ENCODE data around the gene PRPF40B.
A peak's percentile ranks its signal among the peaks of the same experiment; 100 is the strongest.

PRPF40B gene

DNA sequence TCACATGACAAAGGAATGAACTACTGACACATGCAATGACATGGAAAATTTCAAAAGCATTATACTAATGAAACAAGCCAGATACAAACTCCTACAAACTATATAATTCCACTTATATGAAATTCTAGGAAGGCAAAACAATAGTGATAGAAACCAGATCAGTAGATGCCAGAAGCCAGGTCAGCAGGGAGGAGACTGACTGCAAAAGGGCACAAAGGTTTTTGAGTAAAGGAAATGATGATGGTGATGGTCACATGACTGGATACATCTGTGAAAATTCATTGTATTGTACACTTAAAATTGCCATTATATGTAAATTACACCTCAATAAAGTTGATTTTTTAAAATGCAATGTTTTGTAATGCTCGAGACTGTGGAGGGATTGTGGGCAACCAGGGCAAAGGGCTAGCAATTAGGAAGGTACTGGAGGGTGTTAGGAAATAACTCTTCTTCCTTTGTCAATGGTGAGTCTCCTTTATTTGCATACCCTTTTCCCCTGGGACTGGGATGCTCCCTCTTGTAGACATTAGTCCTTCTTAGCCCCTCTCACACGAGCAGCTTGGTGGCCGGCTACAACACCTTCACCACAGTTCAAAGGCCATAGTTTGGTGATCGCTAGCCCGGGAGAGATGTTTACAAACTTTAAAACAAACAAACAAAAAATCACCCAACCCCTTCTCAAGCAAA lies 6.7 kb upstream of the PRPF40B start:
- H3K4me1 ChIP-seq (ENCODE audit: insufficient read depth, poor library complexity, severe bottlenecking) = peaks cover 3% of the 10 kb centered on the region
- no peak for TF ChIP-seq CTCF (IDR thresholded peaks at IDR 0.05; ENCODE audit: poor library complexity, severe bottlenecking)
- no peak for DNase-seq (ENCODE audit: low spot score)
- H3K36me3 ChIP-seq (ENCODE audit: low read depth) = no peaks in the 10 kb centered on the region
- H3K27me3 ChIP-seq (ENCODE audit: insufficient read depth, poor library complexity, severe bottlenecking) = no peaks in the 10 kb centered on the region
- no peaks in the 10 kb centered on the region for H3K9me3 ChIP-seq (ENCODE audit: severe bottlenecking)
- H3K4me3 ChIP-seq (ENCODE audit: severe bottlenecking) = no peak overlapping the region
- no peak for ATAC-seq (ENCODE audit: low read depth)
- H3K27ac ChIP-seq (ENCODE audit: poor library complexity, severe bottlenecking) = no peak overlapping the region

DNA sequence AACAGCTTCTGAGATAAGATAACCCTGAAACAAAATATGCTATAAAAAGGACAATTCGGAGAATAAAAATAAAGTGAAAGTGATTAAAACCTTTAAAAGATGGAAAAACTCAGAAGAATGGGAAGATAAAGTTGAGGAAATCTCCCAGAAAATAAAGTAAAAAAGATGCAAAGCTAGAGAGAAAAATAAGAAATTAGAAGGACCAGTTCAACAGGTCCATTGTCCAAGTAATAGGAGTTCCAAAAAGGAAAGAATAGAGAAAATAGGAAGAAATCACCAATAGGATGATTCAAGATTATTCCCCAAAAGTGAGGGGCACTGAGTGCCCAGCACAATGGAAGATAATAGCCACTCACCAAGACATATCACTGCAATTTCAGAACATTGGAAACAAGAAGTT lies 4.8 kb upstream of the PRPF40B start:
- H3K36me3 ChIP-seq (ENCODE audit: low read depth) = no peaks in the 10 kb centered on the region
- DNase-seq (ENCODE audit: low spot score) (no peak), ATAC-seq (ENCODE audit: low read depth) (no peak)
- H3K9me3 ChIP-seq (ENCODE audit: severe bottlenecking) = no peaks in the 10 kb centered on the region
- H3K4me3 ChIP-seq (ENCODE audit: severe bottlenecking) = no peak overlapping the region
- TF ChIP-seq CTCF (IDR thresholded peaks at IDR 0.05; ENCODE audit: poor library complexity, severe bottlenecking) = no peak
- peaks cover 4% of the 10 kb centered on the region for H3K4me1 ChIP-seq (ENCODE audit: insufficient read depth, poor library complexity, severe bottlenecking)
- no peaks in the 10 kb centered on the region for H3K27me3 ChIP-seq (ENCODE audit: insufficient read depth, poor library complexity, severe bottlenecking)
- no peak overlapping the region for H3K27ac ChIP-seq (ENCODE audit: poor library complexity, severe bottlenecking)

DNA sequence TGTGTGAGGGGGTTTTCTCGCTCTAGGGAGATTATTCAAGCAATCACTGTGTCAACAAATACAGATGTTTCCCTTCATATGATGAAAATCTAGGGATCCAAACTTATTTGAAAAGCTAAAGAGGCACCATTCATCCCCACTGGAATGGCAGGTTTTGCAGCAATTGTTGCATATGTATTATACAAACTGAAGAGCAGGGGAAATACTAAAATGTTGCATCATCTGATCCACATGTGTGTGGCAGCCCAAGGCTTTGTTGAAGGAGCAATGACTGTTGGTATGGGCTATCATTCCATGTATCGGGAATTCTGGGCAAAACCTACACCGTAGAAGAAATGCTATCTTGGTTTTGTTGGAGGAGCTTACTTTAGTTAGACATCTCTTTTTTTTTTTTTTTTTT lies 4.1 kb upstream of the PRPF40B start:
- DNase-seq (ENCODE audit: low spot score) (no peak), ATAC-seq (ENCODE audit: low read depth) (no peak)
- no peaks in the 10 kb centered on the region for H3K27me3 ChIP-seq (ENCODE audit: insufficient read depth, poor library complexity, severe bottlenecking)
- H3K4me3 ChIP-seq (ENCODE audit: severe bottlenecking) = no peak overlapping the region
- no peak for TF ChIP-seq CTCF (IDR thresholded peaks at IDR 0.05; ENCODE audit: poor library complexity, severe bottlenecking)
- no peak overlapping the region for H3K27ac ChIP-seq (ENCODE audit: poor library complexity, severe bottlenecking)
- H3K9me3 ChIP-seq (ENCODE audit: severe bottlenecking) = no peaks in the 10 kb centered on the region
- no peaks in the 10 kb centered on the region for H3K36me3 ChIP-seq (ENCODE audit: low read depth)
- peaks cover 10% of the 10 kb centered on the region for H3K4me1 ChIP-seq (ENCODE audit: insufficient read depth, poor library complexity, severe bottlenecking)

GRCh38 chr12:49621651-49622500 lies 1.5 kb upstream of the PRPF40B start:
- Histone ChIP-seq H3K4me3 (ENCODE audit: severe bottlenecking) (peak overlapping the region; percentile 42), H3K27ac (ENCODE audit: poor library complexity, severe bottlenecking) (peak overlapping the region; percentile 81), H3K4me1 (ENCODE audit: insufficient read depth, poor library complexity, severe bottlenecking) (peaks cover 20% of the 10 kb centered on the region), H3K36me3 (ENCODE audit: low read depth) (no peaks in the 10 kb centered on the region; the same call in 1 of the 2 replicates), H3K27me3 (ENCODE audit: insufficient read depth, poor library complexity, severe bottlenecking) (no peaks in the 10 kb centered on the region), H3K9me3 (ENCODE audit: severe bottlenecking) (no peaks in the 10 kb centered on the region)
- no peak for ATAC-seq (ENCODE audit: low read depth)
- no peak for DNase-seq (ENCODE audit: low spot score)
- TF ChIP-seq CTCF (IDR thresholded peaks at IDR 0.05; ENCODE audit: poor library complexity, severe bottlenecking) = no peak
